K562 (cell line): Measurements from ENCODE around the gene IQUB. TPM values are rescaled to one million over a fixed set of nuclear protein-coding genes. Genes with fewer than 3 reads are reported as not detected.

Experiments used
- ATF7 ChIP-seq: fragments of 450-650 bp; IDR thresholded peaks from 2 replicates; pipeline ENCODE4 v1.7.1; 2014; ENCODE audit warnings: mild to moderate bottlenecking, moderate library complexity
- CHD4 ChIP-seq: fragments of 200-600 bp; sonication (generic); IDR thresholded peaks from 3 replicates; pipeline ENCODE4 v1.6.1; 2012; ENCODE audit warnings: low read depth, mild to moderate bottlenecking, mixed read lengths, low read length, inconsistent platforms; ENCODE audit not compliant: insufficient read depth, insufficient replicate concordance, poor library complexity, severe bottlenecking
- CTBP1 ChIP-seq: fragments of 450-650 bp; IDR thresholded peaks from 2 replicates; pipeline ENCODE4 v1.6.1; 2016; ENCODE audit warnings: borderline replicate concordance
- ETV6 ChIP-seq, 3 experiments: fragments of 150-350 bp in 1 of 3; sonication (generic) in 1 of 3; formaldehyde crosslinking in 1 of 3; IDR thresholded peaks; 2 replicates each; pipeline versions ENCODE4 v1.6.1 to v1.8.0; 2014 to 2022; ENCODE audit warnings: borderline replicate concordance in 2 of 3, low read depth in 2 of 3, antibody characterized with exemption in 1 of 3, low read length in 1 of 3, mild to moderate bottlenecking in 1 of 3, missing genetic modification reagents in 1 of 3
- HMGN3 ChIP-seq: IDR thresholded peaks from 2 replicates; pipeline ENCODE4 v1.6.1; 2011; ENCODE audit warnings: borderline replicate concordance, low read depth, mild to moderate bottlenecking, mixed read lengths, low read length; ENCODE audit not compliant: insufficient read length; ENCODE audit errors: extremely low read depth
- KAT8 ChIP-seq: fragments of 450-650 bp; IDR thresholded peaks from 2 replicates; pipeline ENCODE4 v1.6.1; 2016; ENCODE audit warnings: low read depth, mild to moderate bottlenecking
- LARP7 ChIP-seq: fragments of 450-650 bp; IDR thresholded peaks from 2 replicates; pipeline ENCODE4 v1.6.1; 2016
- MTF1 ChIP-seq: fragments of 250-450 bp; sonication (Bioruptor Pico); IDR thresholded peaks from 2 replicates; pipeline ENCODE4 v1.9.0; 2021; ENCODE audit warnings: moderate library complexity, mild to moderate bottlenecking, inconsistent platforms, borderline replicate concordance
- NELFE ChIP-seq: IDR thresholded peaks from 2 replicates; pipeline ENCODE4 v1.6.1; 2011; ENCODE audit warnings: mild to moderate bottlenecking; ENCODE audit not compliant: insufficient read depth, insufficient read length
- PHF21A ChIP-seq: fragments of 450-650 bp; IDR thresholded peaks from 2 replicates; pipeline ENCODE4 v1.6.1; 2017; ENCODE audit warnings: low read depth, borderline replicate concordance
- RAD21 ChIP-seq, 2 experiments: fragments of 250-450 bp in 1 of 2; fragments of 450-650 bp in 1 of 2; sonication (Bioruptor Pico) in 1 of 2; formaldehyde crosslinking in 1 of 2; IDR thresholded peaks in 1 of 2; conservative IDR thresholded peaks in 1 of 2; 2 replicates each; pipeline versions ENCODE4 v1.4.0 to v1.8.0; 2020 to 2022; ENCODE audit warnings: mild to moderate bottlenecking in 2 of 2, moderate library complexity in 1 of 2
- RBFOX2 ChIP-seq: fragments of 200-400 bp; formaldehyde crosslinking; IDR thresholded peaks from 2 replicates; pipeline ENCODE4 v1.6.1; 2017; ENCODE audit warnings: low read depth, mild to moderate bottlenecking, low read length, moderate library complexity
- SREBF2 ChIP-seq: sonication (generic); formaldehyde crosslinking; IDR thresholded peaks from 2 replicates; pipeline ENCODE4 v1.4.0; 2020; ENCODE audit warnings: mild to moderate bottlenecking, missing genetic modification reagents
- TEAD2 ChIP-seq: fragments of 450-650 bp; IDR thresholded peaks from 2 replicates; pipeline ENCODE4 v1.6.1; 2016; ENCODE audit warnings: missing genetic modification characterization, control low read depth, missing compliant biosample characterization
- ZBTB7A ChIP-seq: IDR thresholded peaks from 2 replicates; pipeline ENCODE4 v1.6.1; 2011; ENCODE audit warnings: low read depth, mild to moderate bottlenecking, low read length, moderate library complexity, borderline replicate concordance; ENCODE audit not compliant: control insufficient read depth
- ZC3H8 ChIP-seq: fragments of 450-650 bp; IDR thresholded peaks from 2 replicates; pipeline ENCODE4 v1.6.1; 2017
- ZFP30 ChIP-seq: fragments of 250-450 bp; sonication (Bioruptor Pico); IDR thresholded peaks from 2 replicates; pipeline ENCODE4 v1.8.0; 2022; ENCODE audit warnings: moderate library complexity, mild to moderate bottlenecking, inconsistent platforms, borderline replicate concordance
- ZFP36 ChIP-seq: fragments of 150-350 bp; IDR thresholded peaks from 2 replicates; pipeline ENCODE4 v1.6.1; 2018; ENCODE audit warnings: low read length, low read depth; ENCODE audit not compliant: partially characterized antibody
- ZKSCAN8 ChIP-seq: fragments of 200-800 bp; sonication (Bioruptor generic); IDR thresholded peaks from 2 replicates; pipeline ENCODE4 v1.6.1; 2016; ENCODE audit warnings: missing genetic modification characterization, missing compliant biosample characterization
- ZNF184 ChIP-seq: sonication (generic); formaldehyde crosslinking; IDR thresholded peaks from 2 replicates; pipeline ENCODE4 v1.5.0; 2020; ENCODE audit warnings: missing genetic modification reagents
- ZNF197 ChIP-seq: fragments of 200-800 bp; sonication (Bioruptor generic); IDR thresholded peaks from 2 replicates; pipeline ENCODE4 v1.6.1; 2016; ENCODE audit warnings: low read depth, missing genetic modification characterization, missing compliant biosample characterization
- ZNF384 ChIP-seq: IDR thresholded peaks from 2 replicates; pipeline ENCODE4 v1.6.1; 2012; ENCODE audit warnings: low read depth, low read length, improper control_type of control experiment
- ZNF57 ChIP-seq: fragments of 450-650 bp; formaldehyde crosslinking; IDR thresholded peaks from 2 replicates; pipeline ENCODE4 v1.4.0; 2020; ENCODE audit warnings: mild to moderate bottlenecking, moderate library complexity
- polyA plus RNA-seq, 8 experiments: library from polyadenylated mRNA; depleted of rRNA in 4 of 8; stranded (reverse) in 5 of 8; unstranded in 3 of 8; fragments of >200 nt; fragmentation: Nextera tagmentation in 2 of 8; fragmentation: Illumina TruSeq in 1 of 8; extraction: Ambion mirVana in 2 of 8; extraction: Trizol in 1 of 8; gene quantifications; 2 replicates each; pipeline versions ENCODE4 v1.2.1 to v1.2.3, GENCODE V29; 2011 to 2014; ENCODE audit warnings: inconsistent platforms in 1 of 8, missing spikeins in 1 of 8
- total RNA-seq, 7 experiments: library from RNA; depleted of rRNA in 6 of 7; stranded (reverse); fragments of >200 nt in 6 of 7; fragmentation: Illumina TruSeq in 2 of 7; extraction: Trizol in 2 of 7; gene quantifications; 2 replicates each; pipeline versions ENCODE4 v1.2.1 to v1.2.3, GENCODE V29; 2011 to 2021; ENCODE audit warnings: low replicate concordance in 1 of 7
- TF ChIP-seq, protein P1 (sequence below): fragments of 250-450 bp; sonication (Bioruptor Pico); IDR thresholded peaks from 2 replicates; pipeline ENCODE4 v1.8.0; 2021; ENCODE audit warnings: borderline replicate concordance, mild to moderate bottlenecking, moderate library complexity; ENCODE audit not compliant: poor library complexity, severe bottlenecking
- TF ChIP-seq, protein P2 (sequence below): fragments of 450-650 bp; IDR thresholded peaks from 2 replicates; pipeline ENCODE4 v1.6.1; 2016; ENCODE audit warnings: antibody characterized with exemption
- TF ChIP-seq, protein P3 (sequence below): fragments of 250-450 bp; sonication (Bioruptor Pico); IDR thresholded peaks from 2 replicates; pipeline ENCODE4 v1.4.0; 2020; ENCODE audit warnings: mild to moderate bottlenecking

IQUB gene
- total and polyA plus RNA-seq, 9 of the 15 experiments (the other 6 are each of a cell fraction or from before 2014, with no cell fraction given) = 0.62 to 2.6 (median 1.4) TPM

GRCh38 chr7:123538189-123538714 lies 3.9 kb upstream of the IQUB start (continued):
- TF ChIP-seq CTBP1 (peak; percentile 61; the same call in 1 of the 2 replicates), ETV6 (IDR thresholded peaks at IDR 0.05; ENCODE audit: borderline replicate concordance in 1 of 2, low read depth in 2 of 2, low read length in 1 of 2) (no peak), ETV6 (CRISPR knock-in tag; IDR thresholded peaks at IDR 0.05; ENCODE audit: borderline replicate concordance) (no peak), ZKSCAN8 (CRISPR knock-in tag) (no peak), HMGN3 (no peak), PHF21A (peak; percentile 96; the same call in 1 of the 2 replicates), SREBF2 (no peak), RAD21 (CRISPR knock-in tag; conservative IDR thresholded peaks at IDR 0.05 in 1 of 2, IDR thresholded peaks at IDR 0.05 in 1 of 2) (peak in 1 of 2 experiments; percentile 29; a peak in 2 of 4 replicates), ZNF197 (no peak), ZNF384 (no peak), ZNF57 (CRISPR knock-in tag) (no peak), ATF7 (peak; percentile 53; the same call in 1 of the 2 replicates), RBFOX2 (no peak), MTF1 (CRISPR knock-in tag) (no peak), ZFP36 (no peak), CHD4 (no peak), KAT8 (no peak), NELFE (no peak), ZC3H8 (no peak), ZBTB7A (no peak), TEAD2 (no peak), ZFP30 (CRISPR knock-in tag) (no peak), LARP7 (no peak), ZNF184 (CRISPR knock-in tag) (no peak)
- TF ChIP-seq, protein P1, sequence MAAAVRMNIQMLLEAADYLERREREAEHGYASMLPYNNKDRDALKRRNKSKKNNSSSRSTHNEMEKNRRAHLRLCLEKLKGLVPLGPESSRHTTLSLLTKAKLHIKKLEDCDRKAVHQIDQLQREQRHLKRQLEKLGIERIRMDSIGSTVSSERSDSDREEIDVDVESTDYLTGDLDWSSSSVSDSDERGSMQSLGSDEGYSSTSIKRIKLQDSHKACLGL (CRISPR knock-in tag) = no peak
- TF ChIP-seq, protein P2, sequence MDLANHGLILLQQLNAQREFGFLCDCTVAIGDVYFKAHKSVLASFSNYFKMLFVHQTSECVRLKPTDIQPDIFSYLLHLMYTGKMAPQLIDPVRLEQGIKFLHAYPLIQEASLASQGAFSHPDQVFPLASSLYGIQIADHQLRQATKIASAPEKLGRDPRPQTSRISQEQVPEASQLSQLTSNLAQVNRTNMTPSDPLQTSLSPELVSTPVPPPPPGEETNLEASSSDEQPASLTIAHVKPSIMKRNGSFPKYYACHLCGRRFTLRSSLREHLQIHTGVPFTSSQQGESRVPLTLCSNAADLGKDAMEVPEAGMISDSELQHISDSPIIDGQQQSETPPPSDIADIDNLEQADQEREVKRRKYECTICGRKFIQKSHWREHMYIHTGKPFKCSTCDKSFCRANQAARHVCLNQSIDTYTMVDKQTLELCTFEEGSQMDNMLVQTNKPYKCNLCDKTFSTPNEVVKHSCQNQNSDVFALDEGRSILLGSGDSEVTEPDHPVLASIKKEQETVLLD = peak; percentile 42; the same call in 1 of the 2 replicates
- TF ChIP-seq, protein P3, sequence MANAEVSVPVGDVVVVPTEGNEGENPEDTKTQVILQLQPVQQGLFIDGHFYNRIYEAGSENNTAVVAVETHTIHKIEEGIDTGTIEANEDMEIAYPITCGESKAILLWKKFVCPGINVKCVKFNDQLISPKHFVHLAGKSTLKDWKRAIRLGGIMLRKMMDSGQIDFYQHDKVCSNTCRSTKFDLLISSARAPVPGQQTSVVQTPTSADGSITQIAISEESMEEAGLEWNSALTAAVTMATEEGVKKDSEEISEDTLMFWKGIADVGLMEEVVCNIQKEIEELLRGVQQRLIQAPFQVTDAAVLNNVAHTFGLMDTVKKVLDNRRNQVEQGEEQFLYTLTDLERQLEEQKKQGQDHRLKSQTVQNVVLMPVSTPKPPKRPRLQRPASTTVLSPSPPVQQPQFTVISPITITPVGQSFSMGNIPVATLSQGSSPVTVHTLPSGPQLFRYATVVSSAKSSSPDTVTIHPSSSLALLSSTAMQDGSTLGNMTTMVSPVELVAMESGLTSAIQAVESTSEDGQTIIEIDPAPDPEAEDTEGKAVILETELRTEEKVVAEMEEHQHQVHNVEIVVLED (CRISPR knock-in tag) = no peak
